IPS-18c (cell line): ENCODE measurements around the gene USP40.

Source experiments
- H3K4me3 ChIP-seq: 2 replicates; pipeline ENCODE4 v1.7.0; 2013; ENCODE audit warnings: low read depth, mild to moderate bottlenecking, low read length, moderate library complexity; ENCODE audit not compliant: insufficient read depth
- H3K9me3 ChIP-seq: one replicate; pipeline ENCODE4 v1.6.1; 2013; ENCODE audit warnings: mild to moderate bottlenecking, low read length, moderate library complexity; ENCODE audit not compliant: control insufficient read depth, insufficient read depth

The USP40 gene

DNA sequence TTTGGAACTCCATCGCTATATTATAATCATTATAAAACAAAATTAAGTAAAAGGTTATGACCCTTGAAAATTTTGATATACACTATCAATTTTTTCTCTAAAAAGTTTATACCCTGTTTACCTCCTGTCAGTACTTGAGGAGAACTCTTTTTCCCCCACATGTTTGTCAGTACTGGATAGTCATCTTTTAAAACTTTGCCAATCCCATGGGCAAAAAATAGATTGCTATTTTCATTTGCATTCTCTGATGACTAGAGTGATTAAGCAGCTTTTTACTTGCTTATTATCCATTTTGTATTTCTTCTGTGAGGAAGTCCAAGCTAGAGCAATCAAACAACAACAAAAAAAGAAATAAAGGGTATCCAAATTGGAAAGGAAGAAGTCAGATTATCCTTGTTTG lies 135.9 kb downstream of the USP40 start:
- no peak overlapping the region for H3K4me3 ChIP-seq
- no peaks in the 10 kb centered on the region for H3K9me3 ChIP-seq

DNA sequence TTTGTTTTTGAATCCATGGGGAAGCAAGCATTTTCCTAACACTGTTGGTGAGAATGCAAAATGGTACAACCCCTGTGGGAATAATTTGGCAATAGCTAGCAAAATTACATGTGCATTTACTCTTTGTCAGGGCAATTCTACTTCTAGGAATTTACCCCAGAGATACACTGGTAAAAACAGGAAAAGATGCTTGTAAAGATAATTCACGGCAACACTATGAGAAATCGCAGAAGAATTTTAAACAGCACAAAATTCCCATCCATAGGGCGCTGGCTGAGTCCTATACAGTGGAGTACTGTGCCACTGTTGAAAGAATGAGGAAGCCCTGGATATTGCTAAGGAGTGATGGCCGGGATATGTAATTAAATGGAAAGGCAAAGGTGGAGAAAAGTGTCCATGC lies 136.5 kb downstream of the USP40 start:
- H3K9me3 ChIP-seq = no peaks in the 10 kb centered on the region

DNA sequence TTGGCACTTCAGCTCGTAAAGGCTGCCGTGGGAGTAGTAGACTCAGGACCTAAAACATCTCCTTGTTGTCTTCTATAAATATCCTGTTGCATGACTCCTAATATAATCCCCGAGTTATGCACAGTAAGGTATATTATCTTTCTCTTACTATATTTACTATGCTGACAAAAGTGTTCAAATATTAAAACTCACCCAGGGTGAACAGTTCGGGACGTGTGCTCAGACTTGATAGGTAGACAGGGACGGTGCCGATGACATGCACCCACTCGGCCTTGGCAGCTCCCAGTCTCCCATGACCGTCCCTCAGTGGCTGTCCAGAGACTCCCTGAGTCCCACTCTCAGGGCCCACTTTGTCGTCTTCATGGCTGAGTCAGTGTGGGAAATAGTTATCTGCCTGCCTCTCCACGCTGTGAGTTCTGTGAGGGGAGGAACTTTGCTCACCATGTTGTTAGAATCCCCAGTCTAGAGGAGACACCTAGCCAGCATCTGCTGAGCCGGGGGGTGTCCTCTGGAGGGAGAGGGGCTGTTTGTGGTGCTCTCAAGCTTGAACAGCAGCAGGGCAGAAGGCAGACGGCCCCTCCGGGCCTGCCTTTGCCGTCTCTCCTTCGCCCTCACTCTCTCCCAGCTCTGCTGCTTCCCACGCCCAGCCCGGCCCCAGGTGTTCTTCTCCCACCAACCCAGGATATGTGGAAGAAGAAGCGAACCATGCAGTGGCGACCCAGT lies 137.2 kb downstream of the USP40 start:
- Histone ChIP-seq H3K9me3 (no peaks in the 10 kb centered on the region), H3K4me3 (no peak overlapping the region)

More for the DNA sequence above, 136.5 kb downstream of the USP40 start:
- no peak overlapping the region for H3K4me3 ChIP-seq

DNA sequence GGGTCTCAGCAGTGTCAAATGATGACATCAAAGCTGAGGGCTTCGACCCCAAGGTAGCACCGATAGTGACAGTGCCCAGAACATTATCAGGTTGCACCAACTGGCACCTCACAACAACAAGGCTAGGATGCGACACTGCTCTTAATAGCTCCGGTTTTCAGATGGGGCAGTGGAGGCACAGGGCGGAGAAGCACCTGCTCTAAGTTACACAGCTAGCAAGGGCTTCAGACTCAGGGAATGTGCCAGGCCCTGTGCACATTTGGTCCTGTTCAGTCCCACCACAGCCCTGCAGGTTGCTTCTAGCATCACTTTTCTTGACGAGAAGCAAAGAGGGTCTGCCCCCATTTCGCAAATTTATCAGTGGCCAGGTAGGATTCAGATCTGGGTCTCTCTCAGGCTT lies 138.1 kb downstream of the USP40 start:
- no peaks in the 10 kb centered on the region for H3K9me3 ChIP-seq
- H3K4me3 ChIP-seq = no peak overlapping the region

DNA sequence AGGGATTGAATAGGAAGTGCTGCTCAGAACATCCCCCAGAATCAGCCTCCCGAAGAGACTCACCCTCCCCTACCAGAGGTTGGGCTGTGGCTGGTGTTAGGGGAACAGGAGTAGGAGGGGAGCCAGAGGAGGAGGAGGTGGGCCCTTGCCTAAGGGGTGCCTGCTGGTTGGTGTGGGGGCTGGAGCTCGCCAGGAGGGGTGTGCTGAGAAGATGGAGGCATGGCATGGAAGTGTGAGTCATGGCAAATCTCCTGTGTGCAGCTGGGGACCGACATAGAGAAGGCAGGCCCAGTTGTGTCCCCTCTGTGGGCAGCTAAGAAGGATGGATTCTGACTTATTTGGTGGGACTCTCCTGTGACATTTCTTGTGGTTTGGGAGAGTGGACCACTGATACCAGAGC lies 138.6 kb downstream of the USP40 start:
- no peak overlapping the region for H3K4me3 ChIP-seq
- H3K9me3 ChIP-seq = no peaks in the 10 kb centered on the region

DNA sequence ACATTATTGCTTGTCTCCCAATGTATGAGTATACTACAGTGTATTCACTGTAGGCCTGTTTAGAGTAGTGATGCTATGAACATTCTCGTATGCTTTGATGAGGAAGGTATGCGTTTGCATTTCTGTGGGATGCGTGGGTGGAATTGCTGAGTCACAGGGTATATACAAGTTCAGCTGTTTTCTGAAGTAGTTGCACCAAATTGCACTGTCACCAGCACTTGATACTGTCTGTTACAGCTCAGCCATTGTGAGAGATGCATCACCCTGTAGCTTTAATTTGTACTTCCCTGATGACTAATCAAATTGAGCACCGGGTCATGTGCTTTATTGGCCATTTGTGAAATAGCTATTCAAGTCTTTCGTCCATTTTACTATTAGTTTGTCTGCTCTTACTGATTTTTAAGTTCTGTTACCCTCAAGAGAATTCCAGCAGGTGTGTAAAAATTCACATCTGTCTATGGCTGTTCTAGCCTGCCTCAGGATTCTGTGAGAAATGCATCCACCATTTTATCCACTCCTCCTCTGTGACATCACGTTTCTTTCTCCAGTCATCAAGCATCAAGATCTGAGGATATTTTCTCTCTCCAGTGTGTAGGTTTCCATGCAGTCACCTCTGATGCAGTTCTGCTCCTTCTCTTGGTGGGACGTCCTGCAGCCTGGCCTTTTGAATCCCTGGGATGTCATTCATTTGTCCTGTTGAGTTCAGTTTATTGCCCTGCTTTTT lies 139.8 kb downstream of the USP40 start:
- no peaks in the 10 kb centered on the region for H3K9me3 ChIP-seq
- H3K4me3 ChIP-seq = no peak overlapping the region
